GM18519 (cell line): ENCODE results near the gene HDAC4.

Experiments
- ATAC-seq: cut with Tn5 transposase; IDR thresholded peaks from one replicate; pipeline ENCODE4 v1.9.1; 2021; ENCODE audit warnings: mild to moderate bottlenecking, moderate library complexity; ENCODE audit not compliant: unreplicated experiment, low FRiP score

The HDAC4 gene

GRCh38 chr2:239398521-239398921 is 2.3 kb downstream of the HDAC4 start:
- ATAC-seq: no peak

GRCh38 chr2:239397931-239398471 is 2.8 kb downstream of the HDAC4 start:
- no peak for ATAC-seq

GRCh38 chr2:239396881-239397681 is 3.7 kb downstream of the HDAC4 start:
- ATAC-seq: no peak

- no peak for ATAC-seq
These were observed 5.3 kb downstream of the HDAC4 start for GRCh38 chr2:239395524-239395923.

- no peak for ATAC-seq
These were observed 5.8 kb downstream of the HDAC4 start for GRCh38 chr2:239394978-239395377.

- no peak for ATAC-seq
These were observed 6.4 kb downstream of the HDAC4 start for GRCh38 chr2:239394346-239394945.

GRCh38 chr2:239393941-239394340 is 6.9 kb downstream of the HDAC4 start:
- ATAC-seq: no peak

- ATAC-seq: no peak
These were observed 7.4 kb downstream of the HDAC4 start for GRCh38 chr2:239393388-239393940.

- no peak for ATAC-seq
These were observed 8.0 kb downstream of the HDAC4 start for GRCh38 chr2:239392688-239393387.

- ATAC-seq: no peak
These were observed 8.8 kb downstream of the HDAC4 start for GRCh38 chr2:239392072-239392357.

GRCh38 chr2:239391286-239392071 is 9.3 kb downstream of the HDAC4 start:
- no peak for ATAC-seq

- ATAC-seq: no peak
These were observed 10.1 kb downstream of the HDAC4 start for GRCh38 chr2:239390546-239391285.

GRCh38 chr2:239389414-239390329 is 11.1 kb downstream of the HDAC4 start:
- no peak for ATAC-seq

GRCh38 chr2:239388236-239389151 is 12.3 kb downstream of the HDAC4 start:
- ATAC-seq: no peak

GRCh38 chr2:239387811-239388210 is 13.0 kb downstream of the HDAC4 start:
- ATAC-seq: no peak

GRCh38 chr2:239386872-239387445 is 13.9 kb downstream of the HDAC4 start:
- no peak for ATAC-seq

- no peak for ATAC-seq
These were observed 14.7 kb downstream of the HDAC4 start for GRCh38 chr2:239386001-239386670.
